GM18907 (cell line): ENCODE data around the gene DHX35.
"Not testable (repeated sequence)": the region's sequence is repeated elsewhere in the genome, so short reads cannot be mapped to it uniquely, and the experiment has no call there.

Experiments
- ATAC-seq: cut with Tn5 transposase; IDR thresholded peaks from one replicate; pipeline ENCODE4 v1.9.1; 2021; ENCODE audit warnings: mild to moderate bottlenecking, moderate library complexity; ENCODE audit not compliant: unreplicated experiment

DHX35 gene

DNA sequence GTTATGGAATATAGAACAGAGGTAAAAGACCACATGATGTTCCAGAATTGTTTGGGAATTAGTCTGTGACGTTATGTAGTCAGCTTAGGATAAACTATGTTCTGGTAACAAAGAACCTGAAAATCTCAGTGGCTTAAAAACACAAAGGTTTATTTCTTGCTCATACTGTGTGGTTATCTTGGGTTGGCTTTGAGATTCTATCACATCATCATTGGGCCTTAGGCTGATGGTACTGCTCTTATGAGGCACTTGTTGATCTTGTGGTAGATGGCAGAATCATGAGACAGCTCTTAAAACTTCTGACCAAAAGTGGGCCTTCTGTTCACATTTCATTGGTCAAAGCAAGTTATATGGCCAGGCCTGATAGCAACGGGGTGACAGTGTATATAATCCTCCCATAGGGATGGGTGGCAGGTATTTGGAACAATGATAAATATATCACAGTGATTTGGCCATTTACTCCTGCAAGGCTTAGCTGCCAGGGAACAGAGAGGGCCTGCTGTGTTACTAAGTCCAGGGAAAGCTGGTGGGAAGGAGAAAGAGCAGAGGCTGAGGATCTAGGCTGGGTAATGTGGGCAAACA lies 13.5 kb downstream of the DHX35 start:
- no peak for ATAC-seq

DNA sequence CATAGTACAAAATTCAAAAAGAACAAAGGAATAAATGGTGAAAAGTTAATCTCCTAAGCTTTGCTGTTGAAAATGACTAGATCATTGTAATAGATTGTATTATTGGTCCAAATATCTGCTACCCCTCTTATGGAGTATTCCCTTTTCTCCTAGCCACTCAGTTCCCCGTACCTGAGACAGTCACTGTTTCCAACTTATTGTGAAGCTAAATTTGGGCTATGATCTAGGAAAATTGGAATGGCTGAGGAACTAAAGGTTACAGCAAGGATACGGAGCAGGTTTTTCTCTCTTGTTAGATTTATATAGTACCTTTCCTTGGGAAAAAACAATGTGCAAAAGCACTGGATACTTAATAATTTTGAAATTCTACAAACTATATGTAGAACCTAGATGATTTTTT lies 17.3 kb downstream of the DHX35 start:
- no peak for ATAC-seq

DNA sequence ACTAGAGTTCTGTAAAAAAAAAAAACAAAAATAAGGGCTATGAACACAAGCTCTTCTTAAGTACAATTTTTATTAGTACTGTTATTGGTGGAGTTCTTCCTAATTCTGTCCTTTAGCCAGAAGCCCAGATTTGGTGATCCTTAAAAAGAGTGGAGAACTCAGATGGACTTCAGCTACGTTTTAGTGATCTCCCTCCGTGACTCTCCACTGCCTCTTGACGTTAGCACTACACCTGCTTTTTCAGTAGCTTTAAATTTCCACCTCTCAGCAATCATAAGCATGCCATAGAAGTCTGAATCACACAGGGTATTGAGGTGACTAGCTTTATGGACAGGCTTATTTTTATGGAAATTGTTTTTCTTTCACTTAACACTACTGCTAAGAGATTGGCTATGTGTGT lies 17.7 kb downstream of the DHX35 start:
- no peak for ATAC-seq

DNA sequence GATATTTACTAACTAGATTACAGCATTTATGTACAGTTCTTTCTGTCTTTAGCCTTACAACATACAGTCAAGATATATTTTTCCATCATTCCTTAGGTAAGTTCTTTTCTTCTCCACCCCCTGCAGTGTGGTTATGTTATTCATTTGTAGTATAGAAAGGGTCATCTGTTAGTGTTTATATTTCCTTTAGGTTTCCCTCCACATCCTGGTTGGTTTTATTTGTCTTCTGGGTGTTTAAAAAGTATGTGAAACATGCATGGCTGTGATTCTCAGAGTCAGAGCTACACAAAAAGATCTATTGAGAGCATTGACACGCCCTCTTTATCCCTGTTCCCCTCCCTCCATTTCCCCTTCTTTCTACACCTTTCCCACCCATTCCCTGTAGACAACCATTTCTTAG lies 20.1 kb downstream of the DHX35 start:
- ATAC-seq, result no peak

DNA sequence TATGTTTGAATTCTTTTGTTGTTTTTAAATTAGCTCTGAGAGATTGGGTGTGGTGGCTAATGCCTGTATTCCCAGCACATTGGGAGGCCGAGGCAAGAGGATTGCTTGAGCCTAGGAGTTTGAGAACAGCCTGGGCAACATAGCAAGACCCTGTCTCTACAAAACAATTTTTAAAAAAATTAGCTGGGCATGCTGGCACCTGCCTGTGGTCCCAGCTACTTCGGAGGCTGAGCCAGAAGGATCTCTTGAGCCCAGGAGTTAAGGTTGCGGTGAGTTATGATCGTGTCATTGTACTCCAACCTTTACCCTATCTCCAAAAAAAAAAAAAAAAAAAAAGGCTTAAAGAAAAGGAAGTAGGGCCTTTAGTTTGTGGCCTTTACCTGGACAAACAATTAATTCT lies 22.9 kb downstream of the DHX35 start:
- no peak for ATAC-seq

DNA sequence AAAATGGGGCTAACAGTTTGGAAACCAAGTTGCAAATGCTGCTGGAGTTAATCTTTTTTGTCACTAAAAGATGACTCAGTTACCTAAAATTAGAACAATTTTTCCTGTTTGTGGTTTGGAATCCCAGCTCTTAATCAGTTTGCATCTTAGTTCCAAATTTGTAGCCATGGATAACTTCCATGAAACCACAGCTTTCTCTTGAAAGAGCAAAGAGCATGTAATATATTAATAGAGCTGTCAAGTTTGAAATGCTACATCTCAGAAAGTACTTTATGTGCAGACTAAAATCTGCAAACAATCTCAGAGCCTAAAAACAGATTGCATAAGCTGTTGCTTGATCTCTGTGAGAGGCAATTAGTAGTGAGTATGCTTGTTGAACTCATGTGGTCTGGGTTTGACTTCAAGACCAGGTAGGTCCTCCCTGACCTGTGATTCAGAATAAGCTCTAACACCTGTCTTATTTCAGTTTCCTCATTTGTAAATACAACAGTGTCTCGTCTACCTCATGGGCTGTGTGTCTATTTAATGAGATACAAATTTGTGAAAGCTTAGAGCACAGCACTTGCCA lies 23.5 kb downstream of the DHX35 start:
- no peak for ATAC-seq

DNA sequence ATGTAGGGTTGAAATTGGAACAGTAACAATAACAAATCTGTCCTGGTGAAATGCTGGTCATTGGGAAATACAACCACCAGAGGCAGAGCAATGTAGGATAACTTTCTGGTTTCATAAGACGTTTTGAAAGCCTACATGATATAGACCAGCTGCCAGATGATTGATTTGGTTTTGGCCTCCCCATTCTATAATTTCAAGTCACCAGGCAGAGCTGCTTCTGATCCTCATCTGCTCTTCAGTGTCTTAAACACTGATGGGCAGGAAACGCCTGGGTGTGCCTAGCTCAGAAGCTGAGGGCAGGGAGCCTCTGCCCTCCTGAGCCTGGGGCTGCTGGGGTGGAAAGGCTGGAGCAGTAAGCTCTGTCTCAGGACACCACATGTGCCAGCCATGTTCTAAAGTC lies 24.5 kb downstream of the DHX35 start:
- ATAC-seq, result no peak

DNA sequence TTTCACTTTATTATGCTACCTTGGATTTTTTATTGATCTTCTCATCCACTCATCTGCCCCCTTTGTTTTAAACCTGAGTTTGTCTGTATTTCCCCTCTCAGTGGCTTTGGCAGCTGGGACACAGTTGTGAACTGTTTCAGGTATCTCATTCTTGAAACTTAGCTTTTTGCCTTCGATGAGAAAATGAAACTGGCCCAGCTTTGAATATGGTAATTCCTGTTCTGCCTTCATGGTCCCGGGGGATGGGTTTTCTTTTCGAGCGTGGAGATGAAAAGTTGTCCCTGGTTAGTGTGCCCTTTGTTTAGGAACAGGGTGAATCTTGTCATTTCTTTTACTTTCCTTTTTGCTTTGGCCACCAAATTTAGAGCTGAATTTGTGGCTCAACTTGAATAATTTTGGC lies 25.6 kb downstream of the DHX35 start:
- ATAC-seq, result peak; percentile 72

DNA sequence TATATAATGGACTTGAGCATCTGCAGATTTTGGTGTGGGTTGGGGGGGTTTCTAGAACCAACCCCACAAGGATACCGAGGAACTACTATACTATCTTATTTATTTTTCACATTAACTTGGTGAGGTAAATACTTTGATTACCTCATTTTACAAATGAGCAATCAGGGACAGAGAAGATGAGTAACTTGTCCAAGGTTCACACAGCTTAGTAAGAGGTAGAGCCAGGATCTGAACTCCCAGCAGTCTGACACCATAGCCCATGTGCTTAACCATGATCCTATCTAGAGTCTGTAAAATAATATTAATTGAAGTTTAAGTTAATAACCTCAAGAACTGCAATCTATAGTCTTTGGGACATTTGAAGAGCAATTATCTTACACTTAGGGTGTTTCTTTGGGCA lies 28.6 kb downstream of the DHX35 start:
- no peak for ATAC-seq

DNA sequence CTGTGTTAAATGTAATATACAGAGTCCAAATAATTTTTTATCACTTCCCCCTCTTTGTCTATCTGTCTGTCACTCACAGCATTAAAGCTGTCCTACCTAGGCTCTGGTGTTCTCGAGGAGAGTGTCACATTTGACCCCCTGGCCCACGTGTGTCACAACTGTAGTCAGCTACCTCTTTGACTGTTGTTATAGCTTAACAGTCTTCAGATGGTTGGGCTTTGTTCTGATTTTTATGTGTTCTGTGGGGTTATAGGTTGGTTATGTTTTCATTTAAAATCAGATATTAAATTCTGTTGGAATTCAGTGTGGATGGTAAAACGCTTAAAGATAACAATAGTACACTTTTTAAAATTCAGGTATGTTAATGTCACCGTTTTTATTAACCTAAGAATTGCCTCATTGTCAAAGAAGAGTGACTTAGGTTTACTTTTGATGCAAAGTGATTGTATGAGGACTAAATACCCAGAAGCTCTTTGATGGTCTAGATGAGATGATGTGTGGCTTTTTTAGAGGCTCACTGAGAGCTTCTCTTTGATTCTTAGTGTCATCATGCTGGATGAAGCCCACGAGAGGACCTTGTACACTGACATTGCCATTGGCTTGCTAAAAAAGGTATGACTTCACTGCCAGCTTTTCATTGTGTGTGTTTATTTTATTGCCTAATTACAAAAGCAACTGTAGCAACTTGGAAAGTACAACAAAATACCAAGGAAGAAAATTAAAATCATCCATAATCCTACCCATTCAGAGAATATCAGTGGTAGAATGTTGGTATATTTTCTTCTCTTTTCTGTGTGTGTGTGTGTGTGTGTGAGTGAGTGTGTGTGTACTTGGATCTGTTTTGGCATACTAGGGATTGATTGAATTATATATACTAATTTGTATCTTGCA lies 29.9 kb downstream of the DHX35 start:
- ATAC-seq, result no peak

DNA sequence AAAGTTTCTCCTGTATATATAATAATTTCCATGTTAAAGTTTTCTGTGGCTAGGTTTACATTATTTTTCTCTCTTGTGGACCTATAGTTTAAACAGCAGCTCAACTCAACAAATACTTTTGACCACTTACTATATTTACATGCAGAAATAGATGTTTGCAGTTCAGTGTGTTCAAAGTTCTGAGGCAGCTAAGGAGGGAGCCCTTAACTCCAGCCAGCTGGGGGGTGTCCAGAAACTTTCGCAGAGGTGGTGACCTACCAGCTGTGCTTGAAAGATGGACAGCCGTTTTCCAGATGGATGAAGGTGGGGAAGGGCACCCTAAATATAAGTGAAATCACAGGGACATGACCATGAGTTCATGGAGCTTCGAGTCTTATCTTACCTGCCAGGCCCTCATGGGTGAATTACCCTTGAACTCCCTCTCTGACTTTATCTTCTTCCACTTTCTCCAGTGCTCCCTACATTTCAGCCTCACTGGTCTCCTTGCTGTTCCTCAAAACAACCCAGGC lies 33.4 kb downstream of the DHX35 start:
- ATAC-seq, result no peak

DNA sequence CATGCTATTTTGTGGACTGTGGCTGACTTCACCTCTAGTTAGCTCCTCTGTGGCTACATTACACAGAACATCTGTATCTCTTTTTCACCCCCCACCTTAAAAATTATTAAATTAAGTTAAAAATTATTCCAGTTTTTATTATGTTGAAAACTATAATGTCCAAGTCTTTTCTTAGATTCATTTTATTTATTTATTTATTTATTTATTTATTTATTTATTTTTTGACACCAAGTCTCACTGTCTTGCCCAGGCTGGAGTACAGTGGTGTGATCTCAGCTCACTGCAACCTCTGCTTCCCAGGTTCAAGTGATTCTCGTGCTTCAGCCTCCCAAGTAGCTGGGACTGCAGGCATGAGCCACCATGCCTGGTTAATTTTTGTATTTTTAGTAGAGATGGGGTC lies 34.7 kb downstream of the DHX35 start:
- not testable (repeated sequence) for ATAC-seq

DNA sequence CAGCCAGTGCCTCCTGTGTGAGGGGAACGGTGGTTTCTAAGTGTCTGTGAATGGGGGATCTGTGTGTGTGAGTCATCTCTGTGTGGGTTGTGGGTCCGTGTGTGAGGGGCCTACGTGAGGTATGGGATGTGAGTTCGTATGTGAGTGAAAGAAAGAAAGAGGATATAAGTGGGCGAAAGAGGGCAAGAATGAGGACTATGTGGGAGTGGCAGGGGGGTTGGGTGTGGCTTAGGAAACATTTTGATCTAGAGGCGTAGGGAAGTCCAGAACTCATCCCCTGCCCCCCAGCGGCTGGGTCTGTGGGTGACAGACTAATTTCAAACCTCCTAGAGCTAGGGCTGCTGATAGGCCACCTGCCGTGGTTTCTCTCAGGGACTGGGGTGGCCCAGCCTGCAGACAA lies 35.5 kb downstream of the DHX35 start:
- peak; percentile 84 for ATAC-seq

DNA sequence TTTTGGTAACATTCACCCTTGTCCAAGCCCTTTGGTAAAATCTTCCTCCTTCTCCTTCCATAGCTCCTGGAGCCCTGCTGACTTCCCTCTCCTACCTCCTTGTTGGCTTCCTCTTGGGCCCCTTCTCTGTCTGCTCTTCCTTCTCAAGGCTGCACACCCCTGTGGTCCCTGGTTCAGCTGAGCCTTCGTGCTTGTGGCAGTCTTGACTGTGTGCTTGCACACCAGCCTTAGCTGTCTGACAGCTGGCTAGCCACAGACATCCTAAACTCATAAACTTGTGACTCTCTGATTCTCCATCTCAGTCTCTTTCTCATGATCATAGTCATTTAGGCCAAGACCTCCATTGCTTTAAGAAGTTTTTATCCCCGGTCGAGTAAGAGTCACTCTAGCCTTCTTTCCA lies 37.1 kb downstream of the DHX35 start:
- ATAC-seq, result no peak

DNA sequence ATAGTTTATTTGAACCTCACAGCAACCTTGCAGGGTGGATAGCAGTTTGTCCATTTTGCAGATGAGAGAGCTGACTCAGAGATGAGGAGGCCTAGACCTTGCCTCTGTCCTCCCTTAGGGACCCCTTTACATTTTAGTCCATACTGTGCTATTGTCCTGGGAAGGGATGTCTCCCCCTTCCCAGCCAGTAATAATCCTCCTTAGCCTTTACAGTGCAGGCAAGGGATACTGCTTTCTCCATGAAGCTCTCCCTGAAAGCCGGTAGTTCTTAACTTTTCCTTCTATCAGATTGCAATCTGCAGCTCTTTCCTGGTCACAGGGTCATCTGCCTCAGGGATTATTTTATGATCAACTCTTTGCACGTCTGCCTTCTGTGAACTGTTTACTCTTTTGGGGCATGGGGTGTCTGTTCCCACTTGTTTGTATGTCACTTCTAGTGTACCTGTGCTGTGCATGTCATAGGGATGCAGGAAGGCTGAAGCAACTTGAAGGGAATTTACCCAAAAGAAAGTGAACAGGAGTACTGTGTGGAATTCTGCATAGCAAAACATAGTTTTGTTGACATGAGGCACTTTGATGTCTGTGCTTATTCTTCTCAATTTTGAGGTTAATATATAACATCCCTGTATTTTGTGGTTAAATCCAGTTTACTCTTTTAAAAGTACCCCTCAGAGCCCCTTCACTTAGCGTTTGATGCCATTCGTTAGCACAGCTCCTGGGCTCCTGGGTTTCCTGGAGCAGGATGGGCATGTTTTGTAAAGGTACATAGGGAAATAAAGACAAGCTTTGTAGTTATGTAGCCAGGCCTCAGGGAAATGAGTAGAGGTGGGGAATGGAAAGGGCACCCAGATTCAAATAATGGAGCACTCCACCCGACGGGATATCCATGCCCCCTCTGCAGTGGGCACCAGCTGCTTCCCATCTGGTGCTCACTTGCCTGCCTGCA lies 38.1 kb downstream of the DHX35 start:
- ATAC-seq, result no peak

DNA sequence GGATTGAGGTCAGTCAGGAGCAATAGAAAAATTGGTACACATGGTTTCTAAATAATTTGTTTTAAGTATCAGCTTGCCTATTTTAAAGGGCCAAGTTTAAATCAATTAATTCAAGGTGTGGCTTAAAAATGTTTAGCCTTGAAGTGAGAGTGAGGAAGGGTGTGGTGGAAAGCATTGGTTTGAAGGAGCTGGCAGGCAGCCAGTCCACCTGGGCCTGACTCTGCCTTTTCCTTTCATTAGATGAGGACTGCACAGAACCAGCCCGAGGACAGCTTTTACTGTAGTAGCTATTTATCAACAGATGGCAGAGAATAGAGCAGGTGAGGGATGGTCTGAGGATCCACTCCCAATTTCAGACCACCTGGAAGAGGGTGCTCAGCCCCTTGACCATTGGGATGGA lies 42.4 kb downstream of the DHX35 start:
- no peak for ATAC-seq

DNA sequence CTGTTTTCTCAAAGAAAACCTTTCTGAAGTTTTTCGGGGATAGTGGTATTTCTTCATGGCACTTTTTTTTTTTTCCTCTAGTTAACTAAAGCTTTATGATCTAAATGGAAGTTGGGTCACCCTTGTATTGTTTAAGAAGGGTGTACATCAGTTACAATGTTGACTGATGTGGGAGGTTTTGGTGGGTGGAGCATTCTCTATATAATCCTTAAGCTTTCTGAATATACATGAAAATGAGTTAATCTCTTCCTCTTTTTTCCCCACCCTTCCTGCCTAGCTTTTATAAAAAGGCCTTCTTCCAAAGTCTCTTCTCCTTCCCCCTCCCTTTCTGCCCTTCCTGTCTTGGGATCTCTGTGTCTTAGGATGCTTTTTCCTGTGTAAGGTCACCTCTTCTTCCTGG lies 47.2 kb downstream of the DHX35 start:
- ATAC-seq, result no peak

DNA sequence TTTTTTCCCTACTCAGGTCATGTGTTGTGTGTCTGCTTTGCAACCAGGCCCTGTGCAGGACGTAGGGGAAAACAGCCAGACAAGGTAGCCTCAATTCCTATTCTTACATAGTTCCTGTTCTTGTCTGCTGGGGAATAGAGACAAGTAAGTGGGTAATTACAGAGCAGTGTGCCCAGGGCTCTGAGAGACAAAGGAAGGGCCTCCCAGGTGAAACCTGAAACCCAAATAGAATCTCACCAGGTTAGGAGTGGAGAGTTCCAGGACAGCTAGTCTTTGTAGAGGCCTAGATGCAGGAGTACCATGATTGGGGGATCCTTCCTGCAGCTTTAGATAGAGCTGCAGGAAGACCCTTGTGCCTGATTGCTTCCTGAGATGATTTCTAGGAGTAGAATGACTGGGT lies 48.4 kb downstream of the DHX35 start:
- ATAC-seq, result no peak

DNA sequence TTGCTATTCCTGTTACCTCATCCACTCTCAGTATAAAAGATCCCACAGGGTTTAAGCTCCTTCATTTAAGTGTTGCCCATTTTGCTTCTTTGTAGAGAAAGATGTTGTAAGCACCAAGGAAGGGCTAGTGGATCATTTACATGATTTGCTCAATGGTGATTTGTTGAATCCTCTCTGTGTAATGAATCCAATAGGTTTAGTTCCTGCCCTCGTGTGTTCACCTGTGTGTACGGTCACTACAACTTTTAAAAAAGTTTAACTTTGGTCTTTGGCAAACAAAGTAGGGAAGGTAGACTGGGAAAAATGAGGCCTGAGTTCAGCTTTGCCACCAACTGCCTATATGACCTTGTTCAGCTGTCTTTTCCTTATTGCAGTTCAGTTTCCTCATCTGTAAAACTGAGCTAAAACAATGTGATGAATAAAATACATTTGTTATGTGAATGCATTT lies 51.5 kb downstream of the DHX35 start:
- ATAC-seq, result no peak

DNA sequence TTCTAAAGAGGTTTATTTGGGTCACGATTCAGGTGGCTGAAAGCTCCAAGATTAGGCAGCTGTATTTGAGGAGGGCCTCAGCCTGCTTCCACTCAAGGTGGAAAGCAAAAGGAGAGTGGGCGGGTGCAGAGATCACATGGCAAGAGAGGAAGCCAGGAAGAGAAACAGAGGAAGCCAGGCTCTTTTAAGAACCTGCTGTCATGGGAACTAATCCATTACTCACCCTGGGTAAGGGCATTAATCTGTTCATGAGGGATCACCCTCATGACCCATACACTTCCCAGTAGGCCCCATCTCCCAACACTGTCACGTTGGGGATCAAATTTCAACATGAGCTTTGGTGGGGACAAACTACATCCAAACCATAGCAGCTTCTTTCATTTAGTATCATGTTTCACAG lies 53.9 kb downstream of the DHX35 start:
- no peak for ATAC-seq

DNA sequence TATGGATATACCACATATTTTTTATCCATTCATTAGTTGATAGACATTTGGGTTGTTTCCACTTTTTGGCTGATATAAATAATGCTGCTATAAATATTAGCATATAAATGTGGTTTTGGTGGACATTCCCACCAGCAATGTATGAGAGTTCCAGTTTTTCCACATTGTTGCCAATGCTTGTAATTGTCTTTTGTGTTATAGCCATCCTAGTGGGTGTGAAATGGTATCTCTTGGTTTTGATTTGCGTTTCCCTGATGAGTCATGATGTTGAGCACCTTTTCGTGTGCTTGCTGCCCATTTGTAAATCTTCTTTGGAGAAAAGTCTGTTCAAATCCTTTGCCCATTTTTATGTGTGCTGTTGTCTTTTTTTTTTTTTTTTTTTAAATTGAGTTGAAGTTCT lies 54.4 kb downstream of the DHX35 start:
- ATAC-seq, result no peak
